ENCODE data around the gene MAGI2. TPM values are rescaled to one million over a fixed set of nuclear protein-coding genes. Genes with fewer than 3 reads are reported as not detected.

The MAGI2 gene
- total RNA-seq, 1 experiment from 2014 or later, result 0.34 TPM

- TF ChIP-seq EZH2 (IDR thresholded peaks at IDR 0.05; ENCODE audit: borderline replicate concordance, low read depth, low read length, poor library complexity, severe bottlenecking), result no peak
- TF ChIP-seq, protein P1, sequence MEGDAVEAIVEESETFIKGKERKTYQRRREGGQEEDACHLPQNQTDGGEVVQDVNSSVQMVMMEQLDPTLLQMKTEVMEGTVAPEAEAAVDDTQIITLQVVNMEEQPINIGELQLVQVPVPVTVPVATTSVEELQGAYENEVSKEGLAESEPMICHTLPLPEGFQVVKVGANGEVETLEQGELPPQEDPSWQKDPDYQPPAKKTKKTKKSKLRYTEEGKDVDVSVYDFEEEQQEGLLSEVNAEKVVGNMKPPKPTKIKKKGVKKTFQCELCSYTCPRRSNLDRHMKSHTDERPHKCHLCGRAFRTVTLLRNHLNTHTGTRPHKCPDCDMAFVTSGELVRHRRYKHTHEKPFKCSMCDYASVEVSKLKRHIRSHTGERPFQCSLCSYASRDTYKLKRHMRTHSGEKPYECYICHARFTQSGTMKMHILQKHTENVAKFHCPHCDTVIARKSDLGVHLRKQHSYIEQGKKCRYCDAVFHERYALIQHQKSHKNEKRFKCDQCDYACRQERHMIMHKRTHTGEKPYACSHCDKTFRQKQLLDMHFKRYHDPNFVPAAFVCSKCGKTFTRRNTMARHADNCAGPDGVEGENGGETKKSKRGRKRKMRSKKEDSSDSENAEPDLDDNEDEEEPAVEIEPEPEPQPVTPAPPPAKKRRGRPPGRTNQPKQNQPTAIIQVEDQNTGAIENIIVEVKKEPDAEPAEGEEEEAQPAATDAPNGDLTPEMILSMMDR (conservative IDR thresholded peaks at IDR 0.05; ENCODE audit: low read depth, low read length), result no peak
- intact Hi-C loops (cut with micrococcal nuclease; ENCODE audit: unreplicated experiment), result loop anchor here (2.0 to 10.0 kb wide), 2 partner anchors 163 to 201 kb away; no protein-coding TSS in a partner anchor
- CTCF ChIA-PET, result interaction anchor here (0.7 to 1.5 kb wide), 2 partner anchors 88 to 107 kb away, joined by 3 to 5 read pairs; no protein-coding TSS in a partner anchor
- DNase-seq (ENCODE audit: low spot score), result no peak
- POLR2A ChIA-PET (ENCODE audit: low non-redundant PET), result no interaction called here
- no peaks in the 10 kb centered on the region for H3K9me3 ChIP-seq (ENCODE audit: low read depth, low read length, poor library complexity, severe bottlenecking)
- peaks cover 5% of the 10 kb centered on the region for H3K4me1 ChIP-seq (ENCODE audit: insufficient read depth, low read length, poor library complexity, severe bottlenecking)
- H3K36me3 ChIP-seq (ENCODE audit: insufficient read depth, low read length, poor library complexity, severe bottlenecking), result no peaks in the 10 kb centered on the region
- H3K4me3 ChIP-seq (ENCODE audit: low read depth, low read length, poor library complexity, severe bottlenecking), result no peak overlapping the region
- no peak overlapping the region for H3K27ac ChIP-seq (ENCODE audit: low read depth, low read length, poor library complexity, severe bottlenecking)
- no TSS peak for BruUV-seq (replicated peaks)
- peaks cover 5% of the 10 kb centered on the region for H3K27me3 ChIP-seq (replicated peaks; ENCODE audit: insufficient read depth, low read depth, low read length, poor library complexity)
These were observed 1231.3 kb downstream of the MAGI2 start for GRCh38 chr7:78222001-78222751.

DNA sequence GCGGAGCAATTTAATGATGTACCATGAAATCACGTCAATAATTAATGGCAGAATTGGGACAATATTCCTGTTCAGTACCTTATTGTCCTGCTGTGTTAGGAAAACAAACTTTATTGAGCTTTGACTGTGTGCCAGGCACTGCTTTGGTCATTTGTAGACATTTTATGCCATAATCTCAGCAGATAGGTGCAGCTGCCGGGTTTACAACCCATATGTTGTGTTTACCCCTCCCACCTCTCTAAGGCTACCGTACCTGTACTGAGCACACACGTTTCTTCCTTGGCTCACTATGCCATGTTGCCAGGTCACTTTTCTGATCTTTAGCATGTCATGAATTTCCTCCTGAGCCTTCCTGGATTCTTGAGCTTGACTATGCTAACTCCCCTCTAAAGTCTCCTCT lies 1232.7 kb downstream of the MAGI2 start:
- peaks cover 5% of the 10 kb centered on the region for H3K27me3 ChIP-seq (replicated peaks; ENCODE audit: insufficient read depth, low read depth, low read length, poor library complexity)
- intact Hi-C loops (cut with micrococcal nuclease; ENCODE audit: unreplicated experiment), result loop anchor here (10.0 kb wide), 1 partner anchor 164 kb away; no protein-coding TSS in a partner anchor

DNA sequence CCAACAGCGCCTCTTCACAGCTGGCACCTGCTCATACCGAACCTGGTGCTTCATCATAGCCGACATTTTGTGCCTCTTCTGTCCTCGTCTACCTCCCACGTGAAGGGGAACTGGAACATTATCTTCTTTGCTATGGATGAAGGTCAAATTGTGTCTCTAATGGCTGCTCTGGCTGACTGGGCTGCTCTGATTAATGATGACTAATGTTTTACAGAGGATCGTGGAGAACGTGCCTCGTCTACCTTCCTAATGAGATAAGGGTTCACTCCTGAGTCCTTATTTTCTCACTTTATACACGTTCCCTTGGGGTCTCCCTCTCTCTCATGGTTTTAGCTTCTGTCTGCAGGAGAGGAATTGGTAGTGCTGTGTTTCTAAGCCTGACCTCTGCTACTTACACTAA lies 1234.6 kb downstream of the MAGI2 start:
- BruUV-seq (replicated peaks), result no TSS peak
- intact Hi-C loops (cut with micrococcal nuclease; ENCODE audit: unreplicated experiment), result no loop called here

More for the DNA sequence above, 1232.7 kb downstream of the MAGI2 start:
- BruUV-seq (replicated peaks), result no TSS peak
- Histone ChIP-seq H3K4me1 (ENCODE audit: insufficient read depth, low read length, poor library complexity, severe bottlenecking) (no peaks in the 10 kb centered on the region), H3K4me3 (ENCODE audit: low read depth, low read length, poor library complexity, severe bottlenecking) (no peak overlapping the region), H3K27ac (ENCODE audit: low read depth, low read length, poor library complexity, severe bottlenecking) (no peak overlapping the region), H3K9me3 (ENCODE audit: low read depth, low read length, poor library complexity, severe bottlenecking) (no peaks in the 10 kb centered on the region), H3K36me3 (ENCODE audit: insufficient read depth, low read length, poor library complexity, severe bottlenecking) (no peaks in the 10 kb centered on the region)
- TF ChIP-seq EZH2 (IDR thresholded peaks at IDR 0.05; ENCODE audit: borderline replicate concordance, low read depth, low read length, poor library complexity, severe bottlenecking), result no peak
- TF ChIP-seq, protein P1 (conservative IDR thresholded peaks at IDR 0.05; ENCODE audit: low read depth, low read length), result no peak
- DNase-seq (ENCODE audit: low spot score), result no peak
- POLR2A ChIA-PET (ENCODE audit: low non-redundant PET), result interaction anchor here (0.6 kb wide), 1 partner anchor 31 kb away, joined by 5 read pairs; no protein-coding TSS in a partner anchor
- CTCF ChIA-PET, result no interaction called here

More for the DNA sequence above, 1234.6 kb downstream of the MAGI2 start:
- no peak for DNase-seq (ENCODE audit: low spot score)
- H3K4me1 ChIP-seq (ENCODE audit: insufficient read depth, low read length, poor library complexity, severe bottlenecking), result no peaks in the 10 kb centered on the region
- H3K4me3 ChIP-seq (ENCODE audit: low read depth, low read length, poor library complexity, severe bottlenecking), result no peak overlapping the region
- ChIA-PET CTCF (no interaction called here), POLR2A (ENCODE audit: low non-redundant PET) (no interaction called here)
- H3K27me3 ChIP-seq (replicated peaks; ENCODE audit: insufficient read depth, low read depth, low read length, poor library complexity), result peaks cover 3% of the 10 kb centered on the region
- H3K9me3 ChIP-seq (ENCODE audit: low read depth, low read length, poor library complexity, severe bottlenecking), result no peaks in the 10 kb centered on the region
- H3K27ac ChIP-seq (ENCODE audit: low read depth, low read length, poor library complexity, severe bottlenecking), result no peak overlapping the region
- TF ChIP-seq, protein P1 (conservative IDR thresholded peaks at IDR 0.05; ENCODE audit: low read depth, low read length), result no peak
- TF ChIP-seq EZH2 (IDR thresholded peaks at IDR 0.05; ENCODE audit: borderline replicate concordance, low read depth, low read length, poor library complexity, severe bottlenecking), result no peak
- no peaks in the 10 kb centered on the region for H3K36me3 ChIP-seq (ENCODE audit: insufficient read depth, low read length, poor library complexity, severe bottlenecking)

Measured in A673 (cell line).